ENCODE results near the gene SH2B3. TPM values are rescaled to one million over a fixed set of nuclear protein-coding genes. Genes with fewer than 3 reads are reported as not detected.
A peak's percentile ranks its signal among the peaks of the same experiment; 100 is the strongest.

SH2B3 gene
- total RNA-seq, 1 donor from 2014 or later: 50.5 TPM

DNA sequence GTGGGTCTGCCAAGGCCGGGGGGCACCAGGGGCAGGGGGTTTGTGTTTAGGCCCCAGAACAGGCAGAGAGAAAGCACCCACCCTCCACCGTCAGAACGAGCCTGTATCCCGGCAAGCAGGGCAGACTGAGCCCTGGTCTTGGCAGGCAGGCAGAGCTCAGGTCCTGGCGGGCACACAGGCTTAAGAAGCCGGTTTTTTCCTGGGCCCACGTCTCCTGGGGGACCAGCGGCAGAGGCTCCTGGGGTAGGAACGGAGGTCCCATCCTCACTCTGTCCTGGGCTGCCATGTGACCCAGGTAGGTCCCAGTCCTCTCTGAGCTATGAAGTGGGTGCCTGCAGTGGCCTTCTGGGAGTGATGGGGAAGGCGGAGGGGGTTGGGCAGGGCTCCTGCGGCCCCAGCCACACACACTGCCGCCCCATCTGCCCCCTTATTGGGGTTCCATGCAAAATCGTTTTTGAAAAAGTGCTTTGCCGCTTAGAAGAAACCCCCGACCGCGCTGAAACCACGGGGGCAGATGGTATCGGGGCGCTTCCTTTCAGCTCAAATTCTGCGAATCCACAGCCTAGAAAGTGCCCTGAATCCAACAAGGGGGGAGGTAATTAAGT is 24.2 kb downstream of the SH2B3 start:
- H3K4me3 ChIP-seq: peak overlapping the region; percentile 35
- TF ChIP-seq, protein P1, sequence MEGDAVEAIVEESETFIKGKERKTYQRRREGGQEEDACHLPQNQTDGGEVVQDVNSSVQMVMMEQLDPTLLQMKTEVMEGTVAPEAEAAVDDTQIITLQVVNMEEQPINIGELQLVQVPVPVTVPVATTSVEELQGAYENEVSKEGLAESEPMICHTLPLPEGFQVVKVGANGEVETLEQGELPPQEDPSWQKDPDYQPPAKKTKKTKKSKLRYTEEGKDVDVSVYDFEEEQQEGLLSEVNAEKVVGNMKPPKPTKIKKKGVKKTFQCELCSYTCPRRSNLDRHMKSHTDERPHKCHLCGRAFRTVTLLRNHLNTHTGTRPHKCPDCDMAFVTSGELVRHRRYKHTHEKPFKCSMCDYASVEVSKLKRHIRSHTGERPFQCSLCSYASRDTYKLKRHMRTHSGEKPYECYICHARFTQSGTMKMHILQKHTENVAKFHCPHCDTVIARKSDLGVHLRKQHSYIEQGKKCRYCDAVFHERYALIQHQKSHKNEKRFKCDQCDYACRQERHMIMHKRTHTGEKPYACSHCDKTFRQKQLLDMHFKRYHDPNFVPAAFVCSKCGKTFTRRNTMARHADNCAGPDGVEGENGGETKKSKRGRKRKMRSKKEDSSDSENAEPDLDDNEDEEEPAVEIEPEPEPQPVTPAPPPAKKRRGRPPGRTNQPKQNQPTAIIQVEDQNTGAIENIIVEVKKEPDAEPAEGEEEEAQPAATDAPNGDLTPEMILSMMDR (IDR thresholded peaks at IDR 0.05; ENCODE audit: borderline replicate concordance): no peak
- H3K9me3 ChIP-seq (replicated peaks): no peaks in the 10 kb centered on the region
- peaks cover 100% of the 10 kb centered on the region for H3K4me1 ChIP-seq
- H3K27me3 ChIP-seq (ENCODE audit: low read depth): no peaks in the 10 kb centered on the region
- H3K36me3 ChIP-seq: no peaks in the 10 kb centered on the region
- intact Hi-C loops (cut with micrococcal nuclease): no loop called here
- peak overlapping the region; percentile 97 for H3K27ac ChIP-seq (replicated peaks)
- DNase-seq: no peak

DNA sequence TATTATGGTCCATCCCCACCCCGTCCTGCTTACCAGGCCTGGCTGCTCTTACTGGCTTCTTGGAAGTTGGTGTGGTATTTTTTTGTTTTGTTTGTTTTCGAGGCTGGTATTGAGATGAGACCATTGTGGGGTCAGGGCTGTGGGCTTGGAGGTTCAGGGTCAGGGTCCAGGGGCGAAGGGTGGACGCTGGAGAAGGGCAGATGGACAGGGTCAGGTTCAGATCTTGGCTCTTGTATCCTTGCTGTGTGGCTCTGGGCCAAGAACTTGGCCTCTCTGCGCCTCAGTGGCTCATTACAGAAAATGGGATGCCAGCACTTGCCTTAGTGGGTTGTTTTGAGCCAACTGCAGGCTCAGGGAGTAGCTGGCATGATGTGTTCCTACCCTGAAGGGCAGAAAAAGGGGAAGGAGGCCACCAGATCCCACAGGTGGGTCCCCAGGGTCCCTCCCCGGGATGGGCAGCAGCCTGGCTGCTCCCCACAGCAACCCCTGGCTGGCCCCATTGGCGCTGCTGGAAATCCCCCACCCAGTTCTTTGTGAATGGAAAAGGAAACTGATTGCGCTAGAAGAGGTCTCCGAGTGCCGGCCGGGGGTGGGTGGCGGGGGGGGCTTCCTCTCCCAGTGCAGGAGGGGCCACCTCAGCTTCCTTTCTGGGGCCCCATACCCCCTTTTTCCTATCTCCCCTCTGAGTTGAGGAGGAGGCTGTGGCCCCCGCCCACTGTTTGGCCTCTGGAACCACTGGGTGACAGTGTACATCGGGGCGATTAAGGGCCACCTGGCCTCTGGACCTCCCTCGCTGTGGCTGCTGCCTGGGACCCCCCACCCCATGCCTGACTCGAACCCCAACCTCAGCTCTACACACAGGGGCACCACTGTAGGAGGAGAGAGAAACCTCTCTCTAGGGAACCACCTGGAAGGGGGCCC is 25.0 kb downstream of the SH2B3 start:
- Histone ChIP-seq H3K9me3 (replicated peaks) (no peaks in the 10 kb centered on the region), H3K4me1 (peaks cover 100% of the 10 kb centered on the region), H3K27me3 (ENCODE audit: low read depth) (no peaks in the 10 kb centered on the region), H3K36me3 (no peaks in the 10 kb centered on the region), H3K27ac (replicated peaks) (peak overlapping the region; percentile 97), H3K4me3 (peak overlapping the region; percentile 35)
- TF ChIP-seq, protein P1 (IDR thresholded peaks at IDR 0.05; ENCODE audit: borderline replicate concordance): no peak
- DNase-seq: no peak
- intact Hi-C loops (cut with micrococcal nuclease): no loop called here

DNA sequence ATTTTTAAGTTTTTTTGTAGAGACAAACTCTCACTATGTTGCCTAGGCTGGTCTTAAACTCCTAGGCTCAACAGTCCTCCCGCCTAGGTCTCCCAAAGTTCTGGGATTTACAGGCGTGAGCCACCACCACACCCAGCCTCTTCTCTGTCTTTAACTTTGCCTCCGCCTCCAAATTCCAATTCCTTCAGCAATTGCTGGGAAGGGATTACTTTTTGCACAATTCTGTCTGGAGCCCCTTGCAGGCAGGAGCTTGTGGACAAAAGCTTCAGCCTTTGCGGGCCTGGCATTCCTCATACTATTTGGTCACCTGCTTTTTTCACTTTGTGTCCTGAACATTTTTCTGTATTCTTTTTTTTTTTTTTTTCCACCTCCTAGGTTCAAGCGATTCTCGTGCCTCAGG is 26.0 kb downstream of the SH2B3 start:
- no peak for DNase-seq
- Histone ChIP-seq H3K4me3 (no peak overlapping the region), H3K36me3 (no peaks in the 10 kb centered on the region), H3K9me3 (replicated peaks) (no peaks in the 10 kb centered on the region), H3K27me3 (ENCODE audit: low read depth) (no peaks in the 10 kb centered on the region), H3K27ac (replicated peaks) (peak overlapping the region; percentile 97), H3K4me1 (peaks cover 100% of the 10 kb centered on the region)
- TF ChIP-seq, protein P1 (IDR thresholded peaks at IDR 0.05; ENCODE audit: borderline replicate concordance): no peak
- intact Hi-C loops (cut with micrococcal nuclease): no loop called here

DNA sequence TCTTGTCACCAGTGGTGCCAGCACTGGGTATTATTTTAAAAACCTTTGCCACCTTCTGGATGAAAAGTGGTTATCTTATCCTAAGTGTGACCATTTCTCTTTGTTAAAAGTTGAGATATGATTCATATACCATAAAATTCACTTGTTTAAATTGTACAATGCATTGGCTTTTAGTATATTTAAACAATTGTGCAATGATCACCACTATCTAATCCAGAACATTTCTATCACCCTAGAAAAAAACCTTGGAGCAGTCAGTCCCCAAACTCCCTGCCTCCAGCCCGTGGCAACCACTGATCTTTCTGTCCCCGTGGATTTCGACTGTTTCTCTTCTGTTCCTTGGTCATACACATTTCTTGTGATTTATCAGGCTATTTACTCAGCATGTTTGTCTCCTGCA is 28.3 kb downstream of the SH2B3 start:
- H3K9me3 ChIP-seq (replicated peaks): no peaks in the 10 kb centered on the region
- peaks cover 100% of the 10 kb centered on the region for H3K4me1 ChIP-seq
- TF ChIP-seq, protein P1 (IDR thresholded peaks at IDR 0.05; ENCODE audit: borderline replicate concordance): no peak
- peak overlapping the region; percentile 97 for H3K27ac ChIP-seq (replicated peaks)
- H3K36me3 ChIP-seq: no peaks in the 10 kb centered on the region
- peak overlapping the region; percentile 50 for H3K4me3 ChIP-seq
- H3K27me3 ChIP-seq (ENCODE audit: low read depth): no peaks in the 10 kb centered on the region
- intact Hi-C loops (cut with micrococcal nuclease): no loop called here
- no peak for DNase-seq

DNA sequence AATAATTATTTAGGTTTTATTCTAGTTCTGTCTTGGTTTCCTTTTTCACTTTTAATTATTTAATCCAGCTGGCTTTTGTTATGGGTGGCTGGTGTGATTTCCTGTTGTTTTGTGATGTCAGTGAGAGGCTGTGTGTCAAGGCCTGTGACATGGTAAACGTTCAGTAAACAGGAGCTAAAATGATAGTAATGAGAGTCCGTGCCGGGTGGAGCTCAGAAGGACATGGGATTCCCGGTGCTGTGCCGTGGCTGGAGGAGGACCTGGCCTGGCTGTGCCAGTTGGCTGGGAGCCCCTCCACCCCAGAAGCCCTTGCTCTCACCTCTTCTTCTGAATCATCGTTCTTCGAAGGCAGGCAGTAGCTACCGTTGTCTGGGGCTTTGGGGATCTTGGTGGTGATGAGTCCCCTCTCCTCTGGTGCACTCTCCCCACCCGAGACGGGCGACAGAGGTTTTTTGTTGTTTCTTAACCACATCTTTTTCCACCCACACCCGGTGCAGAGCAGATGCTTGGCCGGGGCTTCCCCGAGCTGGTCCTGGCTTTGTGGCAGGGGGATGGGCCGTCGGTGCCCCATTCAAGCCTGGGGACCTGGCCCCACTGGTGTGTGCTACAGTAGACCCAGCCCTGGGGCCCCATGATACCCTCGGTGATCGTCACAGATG is 29.1 kb downstream of the SH2B3 start:
- Histone ChIP-seq H3K27ac (replicated peaks) (peak overlapping the region; percentile 97), H3K9me3 (replicated peaks) (no peaks in the 10 kb centered on the region), H3K36me3 (no peaks in the 10 kb centered on the region), H3K4me1 (peaks cover 100% of the 10 kb centered on the region), H3K27me3 (ENCODE audit: low read depth) (no peaks in the 10 kb centered on the region), H3K4me3 (peak overlapping the region; percentile 50)
- TF ChIP-seq, protein P1 (IDR thresholded peaks at IDR 0.05; ENCODE audit: borderline replicate concordance): no peak
- DNase-seq: peak; percentile 76
- intact Hi-C loops (cut with micrococcal nuclease): no loop called here
